Kidney tubule cell (primary cell): ENCODE data around the gene SH3BGRL2.
"Not testable (repeated sequence)": the region's sequence is repeated elsewhere in the genome, so short reads cannot be mapped to it uniquely, and the experiment has no call there.

ENCODE experiments used
- DNase-seq: peaks from one replicate; pipeline ENCODE4 v3.0.0-alpha.2; 2018; ENCODE audit warnings: low spot score

SH3BGRL2 gene

GRCh38 chr6:79649016-79649415 is 17.9 kb downstream of the SH3BGRL2 start:
- no peak for DNase-seq

DNA sequence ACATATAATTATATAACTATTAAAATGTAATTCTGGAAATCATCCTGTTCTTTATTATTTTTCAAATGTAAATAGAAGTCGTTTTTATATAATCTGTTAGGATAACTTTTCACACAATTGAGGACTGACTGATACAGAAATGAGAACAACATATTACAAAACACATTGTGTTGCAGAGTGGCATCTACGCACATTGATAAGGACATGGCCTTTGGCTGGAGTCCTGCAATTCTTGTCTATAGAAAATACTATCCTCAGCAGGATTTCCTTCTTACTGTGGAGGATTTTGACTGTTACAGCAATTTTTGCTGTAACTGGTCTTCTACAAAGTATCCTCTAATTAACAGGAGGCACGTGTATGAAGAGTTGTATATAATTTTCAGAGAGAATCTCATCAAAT is 19.8 kb downstream of the SH3BGRL2 start:
- no peak for DNase-seq

DNA sequence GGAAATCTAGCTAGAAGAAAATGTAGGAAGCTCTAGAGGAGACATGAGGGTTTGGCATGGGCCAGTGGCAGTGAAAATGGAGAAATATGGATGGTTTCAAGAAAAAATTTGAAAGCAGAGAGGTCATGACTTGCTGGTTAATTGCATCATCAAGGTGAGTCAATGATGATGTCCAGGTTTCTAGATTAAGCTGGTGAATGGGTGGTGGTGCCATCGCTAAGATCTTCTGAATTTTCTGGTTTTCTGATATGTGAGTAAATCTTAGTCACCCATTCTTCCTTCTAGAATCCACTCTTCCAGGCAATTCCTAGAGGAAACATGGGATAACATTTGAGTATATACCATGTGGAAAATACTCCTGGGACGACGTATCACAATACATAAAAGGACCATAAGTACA is 25.0 kb downstream of the SH3BGRL2 start:
- peak; percentile 33 for DNase-seq

- no peak for DNase-seq
Observed at GRCh38 chr6:79657238-79657637, 26.1 kb downstream of the SH3BGRL2 start.

GRCh38 chr6:79663655-79664054 is 32.5 kb downstream of the SH3BGRL2 start:
- DNase-seq: not testable (repeated sequence)

- no peak for DNase-seq
Observed at GRCh38 chr6:79665725-79666551, 34.8 kb downstream of the SH3BGRL2 start.

GRCh38 chr6:79666634-79667033 is 35.5 kb downstream of the SH3BGRL2 start:
- no peak for DNase-seq

DNA sequence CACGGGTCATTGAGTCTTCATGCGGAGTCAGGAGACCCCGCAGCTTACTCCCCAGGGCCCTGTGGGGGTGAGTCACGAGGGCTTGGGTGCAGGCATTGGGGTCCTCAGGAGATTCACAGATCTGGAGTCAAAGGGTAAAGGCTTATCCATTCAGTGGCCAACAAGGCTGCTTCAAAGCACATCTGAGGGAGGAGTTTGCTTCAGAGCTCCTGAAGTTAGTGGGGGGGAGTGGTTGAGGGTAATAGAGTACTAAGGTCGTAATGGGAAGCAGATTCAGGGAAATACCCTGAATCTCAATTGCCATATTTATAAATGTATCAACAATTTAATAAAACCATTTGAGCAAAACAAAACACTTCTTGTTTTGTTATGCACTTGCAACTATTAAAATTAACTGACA is 37.3 kb downstream of the SH3BGRL2 start:
- no peak for DNase-seq

GRCh38 chr6:79669766-79670165 is 38.6 kb downstream of the SH3BGRL2 start:
- no peak for DNase-seq

DNA sequence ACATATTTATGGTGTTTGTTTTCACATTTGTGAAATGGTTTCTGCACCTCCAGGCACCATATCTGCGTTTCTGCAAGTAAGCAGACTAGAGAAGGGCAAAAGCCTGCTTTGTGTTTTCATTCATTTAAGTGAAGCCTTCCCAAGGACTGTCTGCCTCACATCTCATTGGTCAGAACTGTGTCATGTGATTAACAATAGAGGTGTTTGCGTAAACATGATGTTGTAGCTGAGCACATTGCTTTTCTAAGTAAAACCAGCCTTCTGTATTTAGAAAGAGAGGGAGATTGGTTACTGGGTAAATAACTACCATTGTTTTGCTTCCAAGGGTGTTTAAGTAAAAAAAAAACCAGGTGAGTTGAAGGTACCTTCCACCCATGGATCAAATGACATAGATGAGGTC is 39.7 kb downstream of the SH3BGRL2 start:
- no peak for DNase-seq

GRCh38 chr6:79671600-79672266 is 40.6 kb downstream of the SH3BGRL2 start:
- DNase-seq: peak; percentile 84

DNA sequence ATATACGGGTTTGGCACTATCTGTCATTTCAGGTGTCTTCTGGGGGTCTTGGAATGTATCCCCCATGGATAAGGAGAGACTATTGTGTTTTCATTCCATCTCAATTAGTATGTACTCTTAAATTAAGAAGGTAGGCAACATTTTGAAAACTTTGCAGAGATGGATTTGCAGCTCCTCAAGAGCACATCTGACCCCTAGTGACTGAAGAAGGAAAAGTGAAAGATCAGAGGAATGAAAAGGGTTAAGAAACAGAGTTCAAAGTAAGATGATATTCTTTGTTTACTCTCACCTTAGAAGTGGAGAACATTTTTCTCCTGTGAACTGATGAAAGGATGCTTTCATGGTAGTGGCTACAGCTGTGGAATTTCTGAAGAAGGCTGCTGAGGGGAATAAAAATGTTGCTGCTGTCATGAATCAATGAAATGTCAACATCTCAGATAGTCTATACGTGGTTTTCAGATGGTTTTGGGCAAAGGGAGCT is 41.5 kb downstream of the SH3BGRL2 start:
- DNase-seq: peak; percentile 47

GRCh38 chr6:79673947-79674346 is 42.8 kb downstream of the SH3BGRL2 start:
- DNase-seq: no peak

GRCh38 chr6:79676785-79677736 is 45.9 kb downstream of the SH3BGRL2 start:
- DNase-seq: no peak

DNA sequence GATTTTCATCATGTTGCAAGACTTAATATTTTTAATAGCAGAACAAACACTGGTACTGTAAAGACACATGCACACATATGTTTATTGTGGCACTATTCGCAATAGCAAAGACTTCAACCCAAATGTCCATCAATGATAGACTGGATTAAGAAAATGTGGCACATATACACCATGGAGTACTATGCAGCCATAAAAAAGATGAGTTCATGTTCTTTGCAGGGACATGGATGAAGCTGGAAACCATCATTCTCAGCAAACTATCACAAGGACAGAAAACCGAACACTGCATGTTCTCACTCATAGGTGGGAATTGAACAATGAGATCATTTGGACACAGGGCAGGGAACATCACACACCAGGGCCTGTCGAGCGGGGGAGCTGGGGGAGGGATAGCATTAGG is 51.6 kb downstream of the SH3BGRL2 start:
- not testable (repeated sequence) for DNase-seq

- DNase-seq: peak; percentile 37
Observed at GRCh38 chr6:79684876-79685275, 53.7 kb downstream of the SH3BGRL2 start.

DNA sequence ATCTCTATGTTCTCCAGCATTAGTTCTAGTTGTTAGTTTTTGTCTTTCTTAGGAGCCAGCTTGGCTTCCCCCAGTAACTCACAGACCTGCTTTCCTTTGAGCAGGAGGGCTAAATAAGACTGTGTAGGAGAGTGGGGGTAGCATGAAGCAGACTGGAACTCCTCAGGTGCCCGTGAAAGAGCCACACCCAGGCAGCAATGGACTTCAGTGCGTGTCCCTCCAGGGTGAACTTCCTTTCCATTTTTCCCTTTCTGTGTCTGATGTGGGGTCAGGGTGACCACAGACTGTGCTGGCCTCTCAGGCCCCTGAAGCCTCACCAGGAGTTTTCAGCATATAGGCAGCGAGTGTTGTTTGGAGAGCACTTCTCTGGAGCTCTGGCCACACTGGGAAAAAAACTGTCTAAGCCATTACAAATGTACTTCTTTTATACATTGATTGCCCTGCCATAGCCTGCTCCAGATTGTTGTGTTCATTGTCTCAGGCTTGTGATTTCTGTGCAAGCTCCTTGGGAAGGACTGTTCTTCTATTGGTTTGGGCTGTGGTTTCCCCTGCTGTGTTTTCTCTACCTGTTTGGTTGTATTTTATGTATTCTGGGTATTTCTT is 55.7 kb downstream of the SH3BGRL2 start:
- DNase-seq: no peak

DNA sequence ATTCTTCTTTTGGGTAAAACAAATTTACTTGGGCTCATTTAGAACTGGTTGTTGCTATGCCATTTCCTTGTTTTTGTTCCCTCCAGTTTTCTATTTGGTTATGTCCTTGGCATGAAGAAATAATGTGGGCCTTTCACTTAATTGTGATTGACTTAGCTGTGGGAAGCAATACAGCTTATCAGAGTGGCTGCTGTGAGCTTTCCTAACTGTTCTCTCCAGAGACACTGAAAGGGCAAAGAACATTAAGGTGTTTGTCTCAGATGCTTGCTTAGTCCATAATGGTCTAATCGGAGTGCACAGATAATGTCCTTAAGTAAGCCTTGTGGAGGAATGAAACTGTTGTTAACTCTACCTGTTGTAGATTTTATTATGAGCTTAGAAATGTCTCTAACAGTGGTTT is 56.6 kb downstream of the SH3BGRL2 start:
- no peak for DNase-seq

GRCh38 chr6:79694156-79694555 is 63.0 kb downstream of the SH3BGRL2 start:
- no peak for DNase-seq

DNA sequence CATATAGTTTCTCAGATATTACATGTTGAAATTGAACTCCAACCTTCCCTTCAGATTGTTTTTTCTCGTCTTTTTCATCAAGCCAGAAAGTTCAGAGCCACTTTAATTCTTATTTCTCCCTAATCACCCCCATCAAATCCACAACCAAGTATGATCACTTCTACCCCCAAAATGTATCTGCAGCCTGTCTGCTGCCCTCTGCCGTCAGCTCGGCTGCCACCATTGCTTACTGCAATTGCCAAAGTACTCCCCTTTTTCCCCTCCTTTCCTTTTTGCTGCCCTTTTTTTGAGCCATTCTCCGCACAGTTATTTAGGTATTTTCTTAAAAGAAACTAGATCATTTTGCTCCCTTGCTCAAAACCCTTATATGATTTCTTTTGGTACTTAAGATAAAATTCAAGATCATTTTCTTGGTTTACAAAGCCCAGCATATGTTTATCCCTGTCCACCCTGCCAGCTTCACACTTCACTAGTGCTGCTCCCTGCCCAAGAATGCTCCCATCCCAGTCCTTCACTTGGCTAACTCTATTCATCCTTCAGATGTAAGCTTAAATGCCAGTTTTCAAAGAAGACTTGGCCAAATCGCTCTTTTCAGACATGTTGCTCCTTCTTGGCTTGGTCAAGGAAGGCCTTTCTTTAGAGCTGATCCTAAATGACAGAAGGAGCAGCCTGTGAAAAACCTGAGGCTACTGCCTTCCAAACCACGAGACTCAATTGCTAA is 63.7 kb downstream of the SH3BGRL2 start:
- DNase-seq: no peak

DNA sequence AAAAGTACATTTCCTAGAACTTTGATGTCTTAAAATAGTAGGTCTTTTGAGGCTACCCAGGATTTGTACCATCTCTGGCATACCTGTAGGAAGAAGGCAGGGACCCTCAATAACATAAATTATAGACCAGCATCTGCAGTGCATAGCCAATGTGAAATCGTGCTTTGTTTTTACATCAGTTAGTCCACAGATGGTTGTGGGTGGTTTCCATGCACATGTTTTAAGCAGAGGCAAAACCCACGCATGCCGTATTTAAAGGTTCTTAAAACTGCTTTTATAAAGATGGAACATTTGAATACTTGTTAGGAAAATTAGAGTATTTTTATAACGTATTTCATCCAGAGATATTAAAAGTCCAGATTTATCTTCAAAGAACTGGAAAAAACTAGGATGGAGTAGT is 66.3 kb downstream of the SH3BGRL2 start:
- no peak for DNase-seq
